GM19372 (cell line): ENCODE data around the gene CD34.
A peak's percentile ranks its signal among the peaks of the same experiment; 100 is the strongest.

ENCODE experiments used
- ATAC-seq: cut with Tn5 transposase; IDR thresholded peaks from one replicate; pipeline ENCODE4 v1.9.1; 2021; ENCODE audit warnings: mild to moderate bottlenecking, low read depth, moderate library complexity; ENCODE audit not compliant: unreplicated experiment

The CD34 gene, protein sequence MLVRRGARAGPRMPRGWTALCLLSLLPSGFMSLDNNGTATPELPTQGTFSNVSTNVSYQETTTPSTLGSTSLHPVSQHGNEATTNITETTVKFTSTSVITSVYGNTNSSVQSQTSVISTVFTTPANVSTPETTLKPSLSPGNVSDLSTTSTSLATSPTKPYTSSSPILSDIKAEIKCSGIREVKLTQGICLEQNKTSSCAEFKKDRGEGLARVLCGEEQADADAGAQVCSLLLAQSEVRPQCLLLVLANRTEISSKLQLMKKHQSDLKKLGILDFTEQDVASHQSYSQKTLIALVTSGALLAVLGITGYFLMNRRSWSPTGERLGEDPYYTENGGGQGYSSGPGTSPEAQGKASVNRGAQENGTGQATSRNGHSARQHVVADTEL

DNA sequence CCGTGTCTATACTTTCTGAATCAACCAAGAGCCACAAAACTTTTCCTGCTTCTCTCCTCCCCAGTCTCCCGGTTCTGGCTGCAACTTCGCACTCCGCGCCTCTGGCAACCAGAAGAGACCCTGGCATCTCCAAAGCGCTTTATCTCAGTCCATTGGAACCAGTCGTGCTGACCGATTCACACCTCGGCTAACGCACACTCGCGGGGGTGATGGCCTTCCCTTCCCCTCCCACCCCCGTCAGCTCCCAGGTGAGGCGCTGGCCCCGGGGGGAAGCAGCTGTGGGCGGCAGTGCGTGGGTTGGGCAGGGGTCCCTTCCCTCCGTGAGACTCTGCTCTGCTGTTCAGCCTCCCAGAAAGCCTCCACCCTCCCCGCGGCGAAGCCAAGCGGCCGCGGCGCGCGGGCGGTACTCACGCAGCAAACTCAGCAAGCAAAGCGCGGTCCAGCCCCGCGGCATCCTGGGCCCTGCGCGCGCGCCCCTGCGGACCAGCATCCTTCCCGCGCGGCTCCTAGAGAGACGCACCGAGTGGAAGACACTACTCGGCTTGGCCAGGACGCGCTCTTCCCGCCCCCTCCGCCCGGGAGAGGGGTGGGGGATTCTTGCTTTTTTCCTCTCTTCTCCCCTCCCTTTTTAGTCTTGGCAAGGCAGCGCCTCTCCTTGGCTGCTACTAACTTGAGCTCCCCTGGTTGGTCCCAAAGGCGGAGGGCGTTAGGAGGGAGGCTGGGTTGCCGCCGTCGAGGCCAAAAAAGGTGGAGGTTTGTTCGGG is at the start of gene CD34:
CD34 (minus strand) TSS at position 535 of the 764 bp plus-strand sequence; CDS start at position 490, 45 bp downstream.
- no peak for ATAC-seq

DNA sequence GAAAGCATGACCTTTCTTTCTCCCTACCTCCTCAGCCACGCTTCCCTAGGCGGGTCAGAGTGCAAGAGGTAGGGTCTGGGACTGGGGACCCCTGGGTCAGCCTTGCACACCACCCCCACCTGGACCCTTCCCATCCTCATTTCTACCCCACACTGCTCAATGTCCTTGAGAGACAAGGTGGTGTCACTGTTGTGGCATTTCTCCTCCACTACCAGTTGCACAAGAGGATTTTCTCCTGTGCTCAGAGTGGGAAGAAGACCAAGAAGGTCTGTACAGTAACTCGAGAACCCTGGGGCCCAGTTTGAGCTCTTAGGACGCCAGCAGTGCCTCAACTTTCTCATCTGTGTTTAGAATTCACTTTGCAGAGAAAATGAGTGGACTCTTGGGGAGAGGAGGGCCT is 49.4 kb upstream of the CD34 start:
- ATAC-seq = no peak

DNA sequence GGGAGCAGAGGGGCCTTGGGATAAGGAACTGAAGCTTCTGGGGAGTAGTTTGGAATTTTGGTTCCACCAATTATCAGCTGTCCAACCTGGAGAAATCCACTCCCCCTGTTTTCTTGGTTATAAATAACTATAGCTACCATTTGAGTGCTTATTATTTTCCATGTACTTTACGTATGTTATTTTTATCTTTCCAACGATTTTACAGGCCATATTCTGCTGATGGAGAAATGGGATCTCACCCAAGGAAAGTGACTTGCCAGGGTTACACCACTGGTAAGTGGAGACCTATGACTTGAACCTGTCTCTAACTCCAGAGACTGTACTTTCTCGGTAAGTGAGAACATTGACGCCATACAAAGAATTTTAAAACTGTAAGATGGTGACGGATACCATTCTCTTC is 49.0 kb upstream of the CD34 start:
- no peak for ATAC-seq

DNA sequence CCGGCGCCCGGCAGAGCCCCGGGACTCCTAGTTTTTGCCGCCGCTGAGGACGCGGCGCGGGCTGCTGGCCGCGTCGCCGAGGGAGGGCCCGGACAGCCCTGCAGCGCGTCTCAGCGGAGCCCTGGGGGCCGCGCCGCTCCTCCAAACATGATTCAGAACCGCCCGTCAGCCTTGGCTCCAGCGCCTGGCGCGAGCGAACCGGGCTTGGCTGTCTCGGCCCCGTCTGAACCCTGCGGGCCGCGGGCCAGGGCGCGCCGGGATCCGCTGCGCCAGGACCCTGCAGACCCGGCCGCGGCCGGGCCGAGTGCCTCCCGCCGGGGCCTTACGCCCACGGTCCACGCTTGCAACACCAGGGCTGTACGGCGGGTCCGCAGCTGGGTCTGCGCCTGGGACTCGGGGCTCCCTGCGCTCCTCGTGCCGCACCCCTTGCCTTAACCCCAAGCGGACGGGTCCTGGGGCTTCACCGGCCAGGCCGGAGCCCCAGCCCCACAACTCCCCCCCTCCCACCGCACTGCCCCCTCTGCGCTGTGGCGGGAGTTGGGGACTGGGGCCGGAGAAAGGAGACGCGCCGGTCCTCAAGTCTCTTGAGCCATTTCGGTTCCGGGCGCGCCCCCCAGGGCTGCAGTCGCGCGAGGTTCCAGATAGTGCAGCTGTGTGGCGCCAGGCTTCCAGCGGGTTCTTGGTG is 48.4 kb upstream of the CD34 start:
- no peak for ATAC-seq

DNA sequence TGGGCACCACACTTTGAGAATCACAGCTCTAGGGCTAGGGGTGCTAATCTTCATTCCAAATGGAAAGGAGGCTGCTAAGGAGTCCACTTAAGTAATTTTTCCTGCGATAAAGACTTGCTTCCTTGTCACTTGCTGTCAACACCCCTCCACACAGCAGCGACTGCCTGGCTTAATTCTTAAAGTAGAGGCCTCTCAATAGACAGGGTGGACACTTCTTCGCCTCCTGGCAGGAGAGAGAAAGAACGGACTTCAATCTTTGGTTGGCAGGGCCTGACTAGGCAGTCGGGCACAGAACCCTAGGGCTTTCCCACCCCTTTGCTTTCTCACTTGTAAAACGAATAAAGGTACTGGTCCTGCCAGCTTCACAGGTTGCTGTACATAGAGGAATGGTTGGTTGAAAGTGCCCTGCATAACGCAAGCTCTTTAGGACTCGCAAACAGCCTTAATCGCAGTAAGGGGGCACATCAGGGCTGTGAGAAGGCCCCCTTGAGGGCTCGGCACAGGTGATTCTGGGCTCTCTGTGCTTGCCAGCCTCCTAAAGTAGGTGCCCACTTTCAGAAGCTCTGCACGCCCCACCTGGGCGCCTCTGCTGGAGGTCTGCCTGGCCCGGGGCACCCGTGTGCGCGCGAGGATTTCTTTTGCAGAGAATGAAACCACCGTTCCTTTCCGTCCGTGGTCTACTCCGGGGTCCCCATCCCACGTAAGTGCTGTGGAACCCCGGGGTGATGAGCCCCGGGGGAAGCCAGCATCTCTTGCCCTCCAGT is 47.6 kb upstream of the CD34 start:
- ATAC-seq = no peak

DNA sequence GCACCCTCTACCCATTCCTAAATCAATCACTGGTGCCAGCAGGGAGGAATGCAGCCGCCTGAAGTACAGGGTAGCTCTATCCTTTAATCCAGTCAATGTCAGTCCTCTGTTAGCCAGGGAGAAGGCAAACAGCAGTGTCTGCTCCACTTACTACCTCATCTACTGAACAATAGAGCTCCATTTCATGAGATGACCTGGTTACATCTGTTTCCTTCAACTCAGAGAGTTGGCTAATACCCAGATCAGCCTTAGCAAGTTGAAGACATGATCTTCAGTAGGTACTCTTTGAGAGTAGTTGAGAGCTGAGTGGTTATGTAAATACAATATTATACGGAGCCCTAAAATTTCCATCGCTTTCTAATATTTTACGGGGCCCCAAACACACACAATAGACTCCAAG is 46.1 kb upstream of the CD34 start:
- ATAC-seq = no peak

DNA sequence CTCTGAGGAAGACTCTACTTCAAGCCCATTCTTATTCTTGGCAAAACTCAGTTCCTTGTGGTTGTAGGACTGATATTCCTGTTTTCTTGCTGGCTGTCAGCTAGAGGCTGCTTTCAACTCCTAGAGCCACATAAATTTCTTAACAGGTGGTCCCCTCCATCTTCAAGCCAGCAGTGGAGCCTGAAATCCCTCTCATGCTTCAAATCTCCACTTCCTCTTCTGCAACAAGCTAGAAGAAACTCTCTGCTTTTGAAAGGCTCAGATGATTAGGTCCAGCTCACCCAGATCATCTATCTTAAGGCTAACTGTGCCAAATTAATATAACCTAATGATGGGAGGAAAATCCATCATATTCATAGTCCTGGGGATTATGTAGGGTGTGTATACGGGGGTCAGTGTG is 43.2 kb upstream of the CD34 start:
- no peak for ATAC-seq

DNA sequence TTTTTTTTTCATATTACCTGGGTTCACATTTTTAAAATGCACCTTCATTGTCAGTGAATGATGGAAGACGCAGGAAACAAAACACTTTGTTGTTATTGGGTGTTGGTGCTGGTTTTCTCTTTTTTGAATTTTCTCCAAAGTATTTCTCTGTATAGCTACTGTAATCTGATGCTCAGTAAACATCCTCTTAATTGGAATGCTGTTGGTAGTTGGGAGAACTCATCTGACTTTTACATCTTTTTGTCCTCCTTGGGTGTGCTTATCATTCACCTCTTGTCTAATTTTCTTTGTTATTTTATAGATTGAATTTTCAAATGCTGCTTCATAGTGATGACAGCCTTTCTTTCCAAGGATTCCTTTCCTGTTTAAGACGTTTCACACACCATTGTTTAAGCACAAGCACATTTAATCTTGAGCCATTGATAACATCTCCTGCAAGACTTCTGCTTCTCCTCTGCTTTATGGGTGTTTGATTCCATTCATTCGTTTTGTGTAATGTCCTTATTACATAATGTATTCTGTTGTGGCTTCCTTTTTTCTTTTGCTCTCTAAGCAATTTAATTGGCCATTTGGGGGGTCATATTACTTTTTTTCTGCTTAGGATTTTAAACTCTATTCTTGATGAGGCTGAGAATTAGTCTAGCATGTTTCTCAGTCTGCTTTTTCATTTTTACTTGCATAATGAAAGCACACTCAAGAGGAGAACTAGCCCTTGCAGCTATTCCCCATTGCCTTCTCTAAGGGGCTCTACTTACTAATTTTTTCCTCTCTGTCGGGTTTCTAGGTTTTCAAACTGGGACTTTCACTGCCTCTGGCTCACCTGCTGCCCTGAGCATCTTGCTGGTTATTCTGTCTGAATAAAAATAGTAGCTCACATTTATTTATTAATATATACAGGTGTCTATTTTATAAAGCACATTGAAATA is 42.0 kb upstream of the CD34 start:
- no peak for ATAC-seq

DNA sequence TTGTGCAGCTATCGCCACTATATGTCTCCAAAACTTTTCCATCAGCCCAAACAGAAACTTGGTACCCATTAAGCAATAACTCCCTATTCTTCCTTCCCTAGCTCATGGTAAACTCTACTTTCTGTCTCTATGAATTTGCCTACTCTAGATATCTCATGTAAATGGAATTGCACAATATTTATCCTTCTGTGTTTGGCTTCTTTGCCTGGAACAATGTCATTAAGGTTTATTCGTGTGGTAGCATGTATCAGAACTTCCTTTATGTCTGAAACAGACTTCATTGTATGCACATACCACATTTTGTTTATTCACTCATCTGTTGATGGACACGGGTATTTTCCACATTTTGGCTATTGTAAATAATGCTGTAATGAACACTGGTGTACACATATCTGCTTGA is 40.7 kb upstream of the CD34 start:
- ATAC-seq = no peak

DNA sequence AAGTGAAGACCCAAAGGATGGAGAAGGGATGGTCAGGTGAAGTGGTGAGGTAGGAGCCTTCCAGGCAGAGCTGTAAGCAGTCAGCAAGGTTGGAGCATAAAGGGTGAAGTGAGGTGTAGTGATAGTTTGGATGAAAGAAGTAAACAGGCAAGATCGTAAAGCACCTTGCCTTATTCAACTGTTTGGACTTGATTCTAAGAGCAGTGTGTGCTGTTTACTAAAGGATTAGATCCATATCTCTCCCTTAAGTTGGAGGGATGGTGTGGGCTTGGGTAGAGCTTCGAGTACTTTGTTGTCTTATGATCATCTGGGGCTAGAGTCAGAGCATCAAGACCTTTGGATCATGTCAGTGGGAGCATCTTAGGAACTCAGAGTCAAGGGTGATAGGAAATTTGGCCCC is 39.8 kb upstream of the CD34 start:
- no peak for ATAC-seq

DNA sequence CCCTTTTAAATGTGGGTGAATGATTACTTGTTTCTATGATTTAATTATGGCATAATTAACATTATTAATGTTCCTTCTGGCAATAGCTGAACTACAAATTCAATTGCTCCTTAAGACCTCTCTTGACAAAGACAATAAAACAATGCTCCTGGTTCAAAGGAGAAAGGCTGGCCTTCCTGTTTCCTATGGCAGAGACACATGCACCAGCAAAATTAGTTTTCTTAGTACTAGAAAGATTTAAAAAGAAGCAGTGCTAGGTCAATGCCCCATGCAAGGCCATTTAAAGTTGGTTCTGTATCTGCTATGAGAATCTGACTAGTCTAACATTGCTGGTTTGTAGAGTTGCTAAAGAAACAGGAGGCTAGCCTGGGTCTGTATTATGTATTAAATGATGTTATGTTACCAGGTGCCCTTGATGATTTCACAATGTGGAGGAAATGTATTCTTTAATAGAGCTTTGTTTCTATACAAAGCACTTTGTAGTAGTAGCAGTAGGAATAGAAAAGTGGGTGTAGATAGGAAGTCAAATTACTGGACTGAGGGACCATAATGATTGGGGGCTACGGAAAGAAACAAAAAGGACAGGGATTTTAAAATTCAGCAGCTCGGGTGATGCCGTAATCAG is 38.8 kb upstream of the CD34 start:
- no peak for ATAC-seq

DNA sequence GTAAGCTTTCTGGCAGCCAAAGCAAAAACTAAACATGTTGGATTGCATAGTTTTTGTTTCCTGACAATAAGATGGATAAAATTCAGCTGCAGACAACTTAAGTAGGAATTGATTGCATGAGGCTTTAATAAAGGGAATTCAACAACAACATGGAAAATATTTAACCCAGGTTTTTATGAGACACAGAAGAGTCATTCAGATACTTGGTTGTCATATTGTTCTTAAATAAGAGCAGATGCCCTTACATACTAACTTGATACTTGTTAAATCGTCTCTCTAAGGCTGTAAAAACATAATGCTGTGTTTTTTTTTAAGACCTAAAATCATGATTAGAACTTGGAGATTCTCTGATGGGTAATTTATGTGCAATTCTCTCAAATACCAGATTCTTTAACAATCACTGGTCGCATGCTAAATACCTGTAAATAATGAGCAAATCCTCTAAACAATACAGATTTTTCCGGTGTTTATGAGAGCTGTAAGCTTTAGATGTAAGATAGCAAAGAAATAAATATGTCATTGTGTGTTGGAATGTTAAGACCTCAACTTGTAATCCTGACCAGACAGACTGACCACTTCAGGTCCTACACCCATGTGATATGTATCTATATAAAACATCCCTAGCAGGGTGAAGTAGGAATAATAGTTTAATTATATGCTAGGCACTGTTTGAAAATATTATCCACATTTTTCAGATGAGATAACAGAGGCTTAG is 37.8 kb upstream of the CD34 start:
- ATAC-seq = no peak

DNA sequence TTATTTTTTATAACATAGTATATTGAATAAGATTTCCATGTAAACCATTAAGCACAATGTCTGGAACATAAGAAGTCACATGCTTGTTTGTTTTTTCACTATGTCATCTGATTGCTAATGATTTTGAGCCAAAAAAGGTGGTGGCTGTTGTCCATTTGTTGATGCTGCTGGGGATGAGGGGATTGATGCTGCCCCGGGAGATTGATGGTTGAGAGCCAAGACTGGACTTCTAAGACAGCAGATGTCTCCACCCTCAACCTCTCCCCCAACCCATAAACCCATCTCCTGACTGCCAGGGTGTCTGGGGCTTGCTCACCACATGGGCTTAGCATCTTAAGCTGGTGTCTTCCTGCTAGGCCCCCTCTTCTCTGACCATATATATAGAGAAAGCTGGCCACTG is 35.8 kb upstream of the CD34 start:
- no peak for ATAC-seq

DNA sequence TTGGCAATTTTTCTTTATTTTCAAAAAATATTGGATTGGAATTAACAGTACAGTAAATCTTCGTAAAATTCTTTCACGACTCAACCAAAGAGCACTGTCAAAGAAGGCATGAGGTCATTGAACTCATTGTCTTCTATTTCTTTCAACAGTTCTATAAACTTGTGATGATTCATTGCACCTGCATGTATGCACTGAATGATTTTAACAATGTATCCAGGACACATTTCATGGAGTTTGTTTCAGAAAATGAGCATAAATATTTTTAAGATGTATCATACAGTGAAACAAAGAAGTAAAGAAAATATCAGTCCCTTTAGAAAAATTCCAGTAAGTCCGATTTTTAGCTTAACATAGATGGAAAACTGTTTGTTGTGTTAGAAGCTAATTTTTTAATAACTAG is 33.6 kb upstream of the CD34 start:
- ATAC-seq = no peak

DNA sequence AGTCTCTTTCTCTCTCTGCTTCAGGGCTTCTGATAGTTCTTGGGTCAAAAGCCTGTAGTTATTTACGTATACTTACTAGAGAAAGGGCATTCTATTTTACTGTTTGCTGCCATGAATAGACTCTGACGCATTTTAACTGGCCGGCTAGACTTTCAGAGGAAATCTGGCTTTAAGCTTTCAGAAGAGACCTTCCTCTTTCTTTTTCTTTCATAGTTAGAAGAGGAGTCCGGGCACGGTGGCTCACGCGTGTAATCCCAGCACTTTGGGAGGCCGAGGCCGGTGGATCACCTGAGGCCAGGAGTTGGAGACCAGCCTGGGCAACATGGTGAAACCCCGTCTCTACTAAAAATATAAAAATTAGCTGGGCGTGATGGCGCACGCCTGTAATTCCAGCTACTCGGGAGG is 31.4 kb upstream of the CD34 start:
- peak; percentile 86 for ATAC-seq

DNA sequence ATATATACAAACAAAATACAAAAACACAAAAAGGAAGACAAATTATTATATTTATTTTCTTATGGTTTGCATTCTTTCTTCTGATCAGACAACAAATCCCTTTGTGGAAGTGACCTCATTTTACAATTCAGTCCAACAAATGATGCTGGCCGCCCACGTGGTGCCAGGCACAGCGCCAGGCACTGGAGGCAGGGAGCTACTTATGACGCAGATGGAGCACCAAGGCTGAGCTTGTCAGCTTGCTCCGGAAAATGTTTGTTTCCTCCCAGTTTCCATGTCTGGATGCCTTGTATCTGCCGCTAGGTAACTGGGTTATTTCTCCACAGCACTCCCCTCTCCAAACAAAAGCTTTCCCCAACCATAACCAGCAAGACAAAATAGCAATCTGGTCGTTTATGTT is 30.7 kb upstream of the CD34 start:
- no peak for ATAC-seq

DNA sequence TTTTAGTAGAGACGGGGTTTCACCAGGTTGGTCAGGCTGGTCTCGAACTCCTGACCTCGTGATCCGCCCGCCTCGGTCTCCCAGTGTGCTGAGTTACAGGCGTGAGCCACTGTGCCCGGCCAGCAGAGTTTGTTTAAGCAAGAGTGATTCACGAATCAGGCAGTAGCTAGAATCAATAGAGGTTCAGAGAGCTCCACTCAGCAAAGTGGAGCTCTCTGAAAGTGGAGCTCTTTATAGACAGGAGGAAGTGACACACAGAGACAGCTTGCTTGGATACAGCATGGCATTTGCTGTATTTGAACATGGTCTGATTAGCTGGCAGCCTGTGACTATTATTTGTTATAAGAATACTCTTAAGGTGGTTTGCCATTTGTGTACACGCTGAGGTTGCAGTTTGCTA is 27.1 kb upstream of the CD34 start:
- no peak for ATAC-seq

DNA sequence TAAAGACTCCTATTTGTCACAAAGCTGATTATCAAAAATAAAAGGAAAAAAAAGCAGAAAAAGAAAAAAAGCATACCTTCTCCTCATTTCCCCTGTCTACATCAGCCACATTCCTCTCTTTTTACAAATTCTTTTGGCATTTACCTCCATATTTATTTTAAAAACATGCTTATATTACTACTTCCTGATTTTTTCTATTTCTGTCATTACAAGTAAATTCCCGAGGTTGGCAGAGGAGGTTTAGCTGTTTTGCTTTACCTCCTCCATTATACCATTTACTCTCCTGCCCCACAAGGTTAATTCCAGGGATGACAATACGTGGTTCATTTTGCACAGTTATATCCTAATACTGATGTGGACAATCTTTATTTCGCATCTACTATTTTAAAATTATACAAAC is 26.3 kb upstream of the CD34 start:
- ATAC-seq = no peak

DNA sequence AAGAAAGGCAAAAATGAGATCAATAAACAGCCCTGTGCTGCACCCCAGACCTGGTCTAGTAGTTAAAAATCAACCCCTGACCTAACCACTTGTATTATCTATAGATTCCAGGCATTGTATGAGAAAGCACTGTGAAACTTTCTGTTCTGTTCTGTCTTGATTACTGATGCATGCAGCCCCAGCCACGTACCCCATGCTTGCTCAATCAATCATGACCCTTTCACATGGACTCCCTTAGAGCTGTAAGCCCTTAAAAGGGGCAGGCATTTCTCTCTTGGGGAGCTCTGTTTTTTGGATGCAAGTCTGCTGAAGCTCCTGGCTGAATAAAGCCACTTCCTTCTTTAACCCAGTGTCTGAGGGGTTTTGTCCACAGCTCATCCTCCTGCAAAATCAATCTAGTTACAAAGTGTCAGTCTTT is 24.2 kb upstream of the CD34 start:
- ATAC-seq = peak; percentile 98
